Gastroesophageal sphincter (tissue), 4 donors: ENCODE results near the gene TFRC. TPM values are rescaled to one million over a fixed set of nuclear protein-coding genes. Genes with fewer than 3 reads are reported as not detected.
"Not testable (repeated sequence)": the region's sequence is repeated elsewhere in the genome, so short reads cannot be mapped to it uniquely, and the experiment has no call there.

ENCODE experiments used
- ATAC-seq: fragments of 150-250 bp; one replicate; pipeline ENCODE4 v1.9.1; 2016; ENCODE audit warnings: mild to moderate bottlenecking, moderate library complexity
- H3K27ac ChIP-seq, 4 donors: fragments of 200-600 bp; sonication (generic) in 3 of 4; 1 replicate in 3 of 4; 2 replicates in 1 of 4; pipeline ENCODE4 v1.5.1; 2016 to 2019
- H3K27me3 ChIP-seq: fragments of 200-600 bp; sonication (generic); one replicate; pipeline ENCODE4 v1.5.1; 2019
- H3K36me3 ChIP-seq, 2 donors: fragments of 200-600 bp; sonication (generic); one replicate each; pipeline ENCODE4 v1.5.1; 2019; ENCODE audit warnings: control low read depth in 1 of 2
- H3K4me1 ChIP-seq, 3 donors: fragments of 200-600 bp; sonication (generic); 1 replicate in 2 of 3; 2 replicates in 1 of 3; pipeline ENCODE4 v1.5.1; 2016 to 2019; ENCODE audit warnings: control low read depth in 2 of 3
- H3K4me3 ChIP-seq, 2 donors: fragments of 200-600 bp; sonication (generic); one replicate each; pipeline ENCODE4 v1.5.1; 2019; ENCODE audit warnings: mild to moderate bottlenecking in 1 of 2, moderate library complexity in 1 of 2
- H3K9me3 ChIP-seq, 3 donors: fragments of 200-600 bp; sonication (generic); one replicate each; pipeline ENCODE4 v1.5.1; 2017 to 2019; ENCODE audit warnings: control low read depth in 2 of 3
- CTCF ChIP-seq, 4 experiments: fragments of 200-600 bp in 2 of 4; fragments of 450-650 bp in 2 of 4; sonication (generic) in 1 of 4; IDR thresholded peaks; one replicate each; pipeline ENCODE4 v1.5.1; 2017 to 2019; ENCODE audit warnings: antibody characterized with exemption in 4 of 4, mild to moderate bottlenecking in 2 of 4, moderate library complexity in 2 of 4
- EP300 ChIP-seq: sonication (generic); formaldehyde crosslinking; IDR thresholded peaks from one replicate; pipeline ENCODE4 v1.6.1; 2017; ENCODE audit warnings: antibody characterized with exemption, mild to moderate bottlenecking
- POLR2A ChIP-seq, 2 donors: fragments of 450-650 bp; IDR thresholded peaks; one replicate each; pipeline ENCODE4 v1.6.1; 2017; ENCODE audit warnings: antibody characterized with exemption in 2 of 2, mild to moderate bottlenecking in 2 of 2, moderate library complexity in 1 of 2
- POLR2AphosphoS5 ChIP-seq: sonication (generic); formaldehyde crosslinking; IDR thresholded peaks from one replicate; pipeline ENCODE4 v1.6.1; 2017; ENCODE audit warnings: antibody characterized with exemption
- WGBS, 2 donors: methylation state at CpG; one replicate each; pipeline ENCODE4 v1.1.5; 2018; ENCODE audit warnings: low coverage in 1 of 2; 5-methylcytosine and 5-hydroxymethylcytosine counted together
- total RNA-seq, 4 donors: library from RNA; depleted of rRNA; stranded (reverse); fragments of >200 nt; gene quantifications; one replicate each; pipeline ENCODE4 v1.1.0, GENCODE V29; 2016

The TFRC gene
- total RNA-seq, 4 donors from 2014 or later = 60.1 to 81.1 (median 69.6) TPM

- peak overlapping the region; percentile 74 to 95 for H3K4me3 ChIP-seq
- 0 to 1% methylated on average over 9 to 10 of the region's 61 CpGs for WGBS, 2 donors
- no peaks in the 10 kb centered on the region for H3K9me3 ChIP-seq
- H3K4me1 ChIP-seq = peaks cover 0 to 35% (median 5%) of the 10 kb centered on the region in 3 donors
- H3K36me3 ChIP-seq = peaks cover 0 to 6% of the 10 kb centered on the region in 2 donors
- peak; percentile 68 for ATAC-seq
- TF ChIP-seq POLR2A (IDR thresholded peaks at IDR 0.05) = no peak
- TF ChIP-seq POLR2AphosphoS5 = no peak
- peak overlapping the region; percentile 90 to 98 (median 98) for H3K27ac ChIP-seq
- no peaks in the 10 kb centered on the region for H3K27me3 ChIP-seq
Observed at GRCh38 chr3:196081002-196081833, 672 bp downstream of the TFRC start.

GRCh38 chr3:196080101-196080846, 1.6 kb downstream of the TFRC start:
- peak overlapping the region; percentile 74 to 95 for H3K4me3 ChIP-seq
- 68 to 83% methylated on average over 11 to 17 of the region's 23 CpGs for WGBS, 2 donors
- H3K36me3 ChIP-seq = peaks cover 0 to 15% of the 10 kb centered on the region in 2 donors
- peaks cover 0 to 35% (median 5%) of the 10 kb centered on the region in 3 donors for H3K4me1 ChIP-seq
- ATAC-seq, H3K27me3 ChIP-seq, H3K9me3 ChIP-seq: not testable (repeated sequence)
- H3K27ac ChIP-seq = peak overlapping the region; percentile 90 to 98 (median 98)

- no peak for ATAC-seq
- 72 to 88% methylated on average over 3 of the region's 3 CpGs for WGBS, 2 donors
- no peak overlapping the region for H3K4me3 ChIP-seq
- no peak overlapping the region for H3K27ac ChIP-seq
- no peak for TF ChIP-seq POLR2A (IDR thresholded peaks at IDR 0.05)
- no peak for TF ChIP-seq EP300
- TF ChIP-seq CTCF (IDR thresholded peaks at IDR 0.05) = no peak
- TF ChIP-seq POLR2AphosphoS5 = no peak
- H3K9me3 ChIP-seq = no peaks in the 10 kb centered on the region
- peaks cover 0 to 35% (median 5%) of the 10 kb centered on the region in 3 donors for H3K4me1 ChIP-seq
- H3K27me3 ChIP-seq = no peaks in the 10 kb centered on the region
- H3K36me3 ChIP-seq = peaks cover 0 to 21% of the 10 kb centered on the region in 2 donors
Observed at GRCh38 chr3:196079682-196080081, 2.2 kb downstream of the TFRC start.

- Histone ChIP-seq H3K27me3 (no peaks in the 10 kb centered on the region), H3K27ac (no peak overlapping the region), H3K9me3 (no peaks in the 10 kb centered on the region), H3K4me1 (peaks cover 0 to 15% (median 0%) of the 10 kb centered on the region in 3 donors), H3K4me3 (no peak overlapping the region), H3K36me3 (peaks cover 0 to 66% of the 10 kb centered on the region in 2 donors)
- WGBS, 2 donors = 76 to 91% methylated on average over 4 to 6 of the region's 6 CpGs
- ATAC-seq = no peak
- no peak for TF ChIP-seq EP300
- no peak for TF ChIP-seq POLR2A (IDR thresholded peaks at IDR 0.05)
- no peak for TF ChIP-seq CTCF (IDR thresholded peaks at IDR 0.05)
- no peak for TF ChIP-seq POLR2AphosphoS5
Observed at GRCh38 chr3:196075013-196075412, 6.9 kb downstream of the TFRC start.

- no peak overlapping the region for H3K27ac ChIP-seq
- H3K9me3 ChIP-seq = no peaks in the 10 kb centered on the region
- TF ChIP-seq EP300 (no peak), POLR2AphosphoS5 (no peak), CTCF (IDR thresholded peaks at IDR 0.05) (peak; percentile 56 to 74 (median 72))
- no peaks in the 10 kb centered on the region for H3K27me3 ChIP-seq
- peak; percentile 74 for ATAC-seq
- H3K36me3 ChIP-seq = peaks cover 0 to 84% of the 10 kb centered on the region in 2 donors
- WGBS, 2 donors = 20 to 28% methylated on average over 4 to 6 of the region's 6 CpGs
- no peaks in the 10 kb centered on the region for H3K4me1 ChIP-seq
- no peak overlapping the region for H3K4me3 ChIP-seq
Observed at GRCh38 chr3:196073255-196073753, 8.6 kb downstream of the TFRC start.
